ENCODE measurements around the gene PFDN1. TPM values are rescaled to one million over a fixed set of nuclear protein-coding genes. Genes with fewer than 3 reads are reported as not detected.

The PFDN1 gene
- total RNA-seq, 1 experiment from 2014 or later: 48.9 TPM

GRCh38 chr5:140240987-140241706 is 61.8 kb downstream of the PFDN1 start:
- peak overlapping the region in 1 of 2 experiments; percentile 22; a peak in 1 of 4 replicates for H3K4me3 ChIP-seq (replicated peaks in 1 of 2; ENCODE audit: low read depth in 1 of 2, low read length in 2 of 2)
- ChIA-PET RAD21 (ENCODE audit: low non-redundant PET in 1 of 2, low total read pairs in 2 of 2, uncharacterized antibody in 2 of 2, unreplicated experiment in 2 of 2) (interaction anchor here (1.0 to 1.5 kb wide), 4 partner anchors 72 to 118 kb away, joined by 3 to 6 read pairs (median 3); partner anchors contain the start of gene HBEGF (in 1 of the 2)), CTCF (interaction anchor here (0.7 to 8.0 kb wide), 14 partner anchors 11 to 485 kb away, joined by 3 to 186 read pairs (median 6); partner anchors contain the start of genes HBEGF and SLC4A9), POLR2A (interaction anchor here (1.4 to 7.0 kb wide), 2 partner anchors 11 to 105 kb away, joined by 3 to 57 read pairs; partner anchors contain the start of gene HBEGF)
- ATAC-seq (peak; percentile 73), DNase-seq (ENCODE audit: low read depth, low spot score) (peak; percentile 69)
- intact Hi-C loops (cut with micrococcal nuclease): loop anchor here (5.0 kb wide), 1 partner anchor 476 kb away; no protein-coding TSS in a partner anchor
- H3K4me2 ChIP-seq (ENCODE audit: low read length): peak overlapping the region; percentile 72
- H3K9me3 ChIP-seq (ENCODE audit: control insufficient read depth in 1 of 2, insufficient read depth in 1 of 2, low read depth in 1 of 2, low read length in 2 of 2): no peaks in the 10 kb centered on the region
- no peaks in the 10 kb centered on the region for H3K27me3 ChIP-seq (ENCODE audit: insufficient read depth, low read length)
- BruUV-seq (replicated peaks): no TSS peak
- no peak for TF ChIP-seq YY1 (IDR thresholded peaks at IDR 0.05; ENCODE audit: extremely low read depth, insufficient replicate concordance, low read depth, low read length)
- no peak for TF ChIP-seq SP1 (IDR thresholded peaks at IDR 0.05; ENCODE audit: low read depth)
- TF ChIP-seq EGR1 (IDR thresholded peaks at IDR 0.05; ENCODE audit: low read depth): no peak
- peak; percentile 68 for TF ChIP-seq POLR2AphosphoS5 (IDR thresholded peaks at IDR 0.05; ENCODE audit: low read depth, low read length)
- TF ChIP-seq EZH2 (IDR thresholded peaks at IDR 0.05): no peak
- TF ChIP-seq FOSL1 (IDR thresholded peaks at IDR 0.05; ENCODE audit: low read depth): no peak
- H3K27ac ChIP-seq (ENCODE audit: low read depth, low read length): peak overlapping the region; percentile 39
- peaks cover 12% of the 10 kb centered on the region; the same call in 1 of the 2 replicates for H3K79me2 ChIP-seq (ENCODE audit: insufficient read depth, low read length)
- H3K4me1 ChIP-seq (ENCODE audit: control insufficient read depth in 1 of 2, insufficient read depth in 2 of 2, low read length in 2 of 2): peaks cover 25 to 33% of the 10 kb centered on the region in 2 experiments
- H4K20me1 ChIP-seq (ENCODE audit: insufficient read depth): no peaks in the 10 kb centered on the region
- H3K9me2 ChIP-seq (ENCODE audit: insufficient read depth): no peaks in the 10 kb centered on the region
- peak overlapping the region; percentile 45 for H3K9ac ChIP-seq (ENCODE audit: low read length)
- peaks cover 2 to 7% of the 10 kb centered on the region in 2 experiments; a peak in 1 of 4 replicates for H3K36me3 ChIP-seq (ENCODE audit: control insufficient read depth in 1 of 2, insufficient read depth in 2 of 2, low read length in 2 of 2)
- H2AFZ ChIP-seq (ENCODE audit: low read depth, low read length, poor library complexity, severe bottlenecking): no peak overlapping the region
